H9 (cell line): ENCODE results near the gene TTC7B. TPM values are rescaled to one million over a fixed set of nuclear protein-coding genes. Genes with fewer than 3 reads are reported as not detected.

ENCODE experiments used
- DNase-seq: peaks from one replicate; pipeline ENCODE4 v3.0.0-alpha.2; 2017
- H2AFZ ChIP-seq: one replicate; pipeline ENCODE4 v1.6.1; 2013; ENCODE audit warnings: mild to moderate bottlenecking, low read length, control low read depth, moderate library complexity
- H2AK5ac ChIP-seq: 2 replicates; pipeline ENCODE4 v1.6.1; 2013; ENCODE audit warnings: low read length, control low read depth, mixed read lengths; ENCODE audit not compliant: insufficient read length
- H2BK120ac ChIP-seq: one replicate; pipeline ENCODE4 v1.6.1; 2013; ENCODE audit warnings: low read depth, mild to moderate bottlenecking, low read length, control low read depth, inconsistent platforms; ENCODE audit not compliant: poor library complexity, severe bottlenecking
- H2BK12ac ChIP-seq: 2 replicates; pipeline ENCODE4 v1.6.1; 2013; ENCODE audit warnings: low read length, control low read depth, mixed read lengths, low read depth; ENCODE audit not compliant: insufficient read length
- H2BK15ac ChIP-seq: 2 replicates; pipeline ENCODE4 v1.6.1; 2013; ENCODE audit warnings: low read depth, low read length, control low read depth
- H2BK20ac ChIP-seq: one replicate; pipeline ENCODE4 v1.6.1; 2013; ENCODE audit warnings: low read depth, mild to moderate bottlenecking, low read length, control low read depth, inconsistent platforms; ENCODE audit not compliant: poor library complexity, severe bottlenecking
- H2BK5ac ChIP-seq: 2 replicates; pipeline ENCODE4 v1.6.1; 2013; ENCODE audit warnings: low read length, control low read depth, mixed read lengths; ENCODE audit not compliant: insufficient read length
- H3K14ac ChIP-seq: 2 replicates; pipeline ENCODE4 v1.6.1; 2013; ENCODE audit warnings: low read length, control low read depth; ENCODE audit not compliant: insufficient read depth
- H3K18ac ChIP-seq: 2 replicates; pipeline ENCODE4 v1.6.1; 2013; ENCODE audit warnings: low read depth, mild to moderate bottlenecking, mixed read lengths, low read length, control low read depth; ENCODE audit not compliant: insufficient read length
- H3K23ac ChIP-seq: 2 replicates; pipeline ENCODE4 v1.6.1; 2013; ENCODE audit warnings: low read length, control low read depth, mixed read lengths, low read depth; ENCODE audit not compliant: insufficient read length
- H3K23me2 ChIP-seq: 2 replicates; pipeline ENCODE4 v1.6.1; 2013; ENCODE audit warnings: low read depth, mild to moderate bottlenecking, mixed read lengths, low read length, control low read depth; ENCODE audit not compliant: insufficient read length, poor library complexity, severe bottlenecking
- H3K27ac ChIP-seq: 2 replicates; pipeline ENCODE4 v1.5.1; 2013; ENCODE audit warnings: low read length, control low read depth, mixed read lengths, low read depth; ENCODE audit not compliant: insufficient read length
- H3K27me3 ChIP-seq: 2 replicates; pipeline ENCODE4 v1.6.1; 2013; ENCODE audit warnings: low read length, control low read depth, inconsistent platforms; ENCODE audit not compliant: insufficient read depth
- H3K4ac ChIP-seq: 2 replicates; pipeline ENCODE4 v1.6.1; 2013; ENCODE audit warnings: low read depth, mild to moderate bottlenecking, control low read depth, inconsistent platforms, low read length, moderate library complexity
- H3K4me1 ChIP-seq: 2 replicates; pipeline ENCODE4 v1.6.1; 2013; ENCODE audit warnings: low read length, control low read depth, inconsistent platforms; ENCODE audit not compliant: insufficient read depth
- H3K4me2 ChIP-seq: 2 replicates; pipeline ENCODE4 v1.6.1; 2013; ENCODE audit warnings: low read length, control low read depth, mixed read lengths; ENCODE audit not compliant: insufficient read length, insufficient read depth
- H3K56ac ChIP-seq: 2 replicates; pipeline ENCODE4 v1.6.1; 2013; ENCODE audit warnings: low read depth, mild to moderate bottlenecking, mixed read lengths, low read length, control low read depth; ENCODE audit not compliant: insufficient read length
- H3K79me1 ChIP-seq: 2 replicates; pipeline ENCODE4 v1.6.1; 2013; ENCODE audit warnings: low read depth, mild to moderate bottlenecking, moderate library complexity, low read length, control low read depth, inconsistent platforms; ENCODE audit not compliant: insufficient read depth, poor library complexity, severe bottlenecking
- H3K79me2 ChIP-seq: 2 replicates; pipeline ENCODE4 v1.6.1; 2013; ENCODE audit warnings: low read length, control low read depth, inconsistent platforms; ENCODE audit not compliant: insufficient read depth
- H3K9ac ChIP-seq: 2 replicates; pipeline ENCODE4 v1.6.1; 2013; ENCODE audit warnings: low read length, control low read depth, mixed read lengths; ENCODE audit not compliant: insufficient read length; ENCODE audit errors: extremely low read depth
- H3K9me3 ChIP-seq: one replicate; pipeline ENCODE4 v1.6.1; 2013; ENCODE audit warnings: low read depth, low read length, inconsistent platforms; ENCODE audit not compliant: control insufficient read depth
- H3T11ph ChIP-seq: one replicate; pipeline ENCODE4 v1.6.1; 2013; ENCODE audit warnings: mild to moderate bottlenecking, low read length, control low read depth, inconsistent platforms
- H4K20me1 ChIP-seq: one replicate; pipeline ENCODE4 v1.6.1; 2013; ENCODE audit not compliant: control insufficient read depth, insufficient read length, insufficient read depth
- H4K5ac ChIP-seq: 2 replicates; pipeline ENCODE4 v1.6.1; 2013; ENCODE audit warnings: low read depth, mild to moderate bottlenecking, mixed read lengths, low read length, control low read depth; ENCODE audit not compliant: insufficient read length
- H4K8ac ChIP-seq: replicated peaks from 2 replicates; pipeline ENCODE4 v1.6.1; 2013; ENCODE audit warnings: low read length, control low read depth, mixed read lengths, low read depth; ENCODE audit not compliant: insufficient read length
- H4K91ac ChIP-seq: 2 replicates; pipeline ENCODE4 v1.6.1; 2013; ENCODE audit warnings: low read depth, mild to moderate bottlenecking, moderate library complexity, mixed read lengths, low read length, control low read depth; ENCODE audit not compliant: insufficient read length
- H3K27ac Mint-ChIP-seq, 3 experiments: 2 replicates in 2 of 3; 3 replicates in 1 of 3; pipeline ENCODE4 v1.8.0; 2020 to 2021; ENCODE audit warnings: mixed read lengths in 3 of 3, mild to moderate bottlenecking in 1 of 3, moderate library complexity in 1 of 3
- H3K27me3 Mint-ChIP-seq: 2 replicates; pipeline ENCODE4 v1.8.0; 2021; ENCODE audit warnings: low read depth, mild to moderate bottlenecking, moderate library complexity, mixed read lengths
- H3K36me3 Mint-ChIP-seq, 3 experiments: 2 replicates in 2 of 3; 3 replicates in 1 of 3; pipeline ENCODE4 v1.8.0; 2020 to 2021; ENCODE audit warnings: low read depth in 3 of 3, mixed read lengths in 3 of 3; ENCODE audit not compliant: insufficient read depth in 1 of 3
- H3K4me1 Mint-ChIP-seq, 2 experiments: 2 replicates each; pipeline ENCODE4 v1.8.0; 2020; ENCODE audit warnings: mixed read lengths in 2 of 2
- H3K4me3 Mint-ChIP-seq, 2 experiments: 2 replicates in 1 of 2; 3 replicates in 1 of 2; pipeline ENCODE4 v1.8.0; 2020 to 2021; ENCODE audit warnings: mild to moderate bottlenecking in 2 of 2, mixed read lengths in 2 of 2, moderate library complexity in 1 of 2
- H3K9me3 Mint-ChIP-seq, 2 experiments: 2 replicates in 1 of 2; 3 replicates in 1 of 2; pipeline ENCODE4 v1.8.0; 2020; ENCODE audit warnings: mild to moderate bottlenecking in 2 of 2, mixed read lengths in 2 of 2, moderate library complexity in 1 of 2
- CTCF ChIP-seq: fragments of 200-600 bp; sonication (generic); conservative IDR thresholded peaks from 3 replicates; pipeline ENCODE4 v1.8.0; 2021; ENCODE audit warnings: antibody characterized with exemption, mild to moderate bottlenecking
- WGBS: extraction: QIAGEN DNeasy Blood & Tissue Kit; methylation state at CpG from one replicate; pipeline ENCODE4 v1.1.7; 2013; ENCODE audit warnings: missing lambda C conversion rate, low lambda C conversion rate, mixed read lengths; ENCODE audit not compliant: insufficient read length; ENCODE audit errors: extremely low coverage; 5-methylcytosine and 5-hydroxymethylcytosine counted together
- total RNA-seq: library from RNA; stranded (reverse); gene quantifications from 2 replicates; pipeline ENCODE4 v1.2.1, GENCODE V29; 2021

TTC7B gene
- total RNA-seq, 1 experiment from 2014 or later, result 33.7 TPM

GRCh38 chr14:90558983-90559590 is 257.1 kb downstream of the TTC7B start:
- Histone ChIP-seq H4K8ac (no peak overlapping the region), H3K27me3 (no peaks in the 10 kb centered on the region), H4K91ac (no peak overlapping the region), H3K4me2 (no peak overlapping the region), H3K18ac (no peak overlapping the region), H3K79me1 (no peaks in the 10 kb centered on the region), H2AK5ac (no peak overlapping the region), H2BK12ac (no peak overlapping the region), H3K79me2 (no peaks in the 10 kb centered on the region), H3T11ph (no peak overlapping the region), H2BK5ac (no peak overlapping the region), H3K56ac (no peak overlapping the region), H3K9me3 (no peaks in the 10 kb centered on the region), H3K4me1 (peaks cover 5% of the 10 kb centered on the region; the same call in 1 of the 2 replicates), H3K27ac (no peak overlapping the region), H3K14ac (no peak overlapping the region), H3K4ac (no peak overlapping the region), H2BK20ac (no peak overlapping the region), H2AFZ (no peak overlapping the region), H2BK120ac (no peak overlapping the region), H3K9ac (no peak overlapping the region), H2BK15ac (no peak overlapping the region), H4K20me1 (no peaks in the 10 kb centered on the region), H3K23me2 (no peaks in the 10 kb centered on the region), H3K23ac (no peak overlapping the region), H4K5ac (no peak overlapping the region)
- WGBS, result no CpG with 5 or more reads among the region's 12 CpGs
- peaks cover 2% of the 10 kb centered on the region for H3K27me3 Mint-ChIP-seq
- H3K9me3 Mint-ChIP-seq, result no peaks in the 10 kb centered on the region
- no peak overlapping the region for H3K27ac Mint-ChIP-seq
- DNase-seq, result no peak
- peak; percentile 14; the same call in 1 of the 3 replicates for TF ChIP-seq CTCF
- peaks cover 16 to 20% of the 10 kb centered on the region in 2 experiments for H3K4me1 Mint-ChIP-seq
- H3K36me3 Mint-ChIP-seq, result peaks cover 0 to 7% (median 2%) of the 10 kb centered on the region in 3 experiments; a peak in 5 of 7 replicates
- no peak overlapping the region for H3K4me3 Mint-ChIP-seq
